Osteocyte (in vitro differentiated cells): Measurements from ENCODE around the gene SGMS2. TPM values are rescaled to one million over a fixed set of nuclear protein-coding genes. Genes with fewer than 3 reads are reported as not detected.

ENCODE experiments used
- DNase-seq: peaks from one replicate; pipeline ENCODE4 v3.0.0; 2021; ENCODE audit warnings: mixed read lengths; ENCODE audit not compliant: unreplicated experiment; ENCODE audit errors: extremely low spot score
- H3K27ac Mint-ChIP-seq: one replicate; pipeline ENCODE4 v1.8.0; 2021; ENCODE audit warnings: mild to moderate bottlenecking, mixed read lengths; ENCODE audit not compliant: unreplicated experiment
- H3K27me3 Mint-ChIP-seq: one replicate; pipeline ENCODE4 v1.8.0; 2021; ENCODE audit warnings: mixed read lengths; ENCODE audit not compliant: unreplicated experiment
- H3K36me3 Mint-ChIP-seq: one replicate; pipeline ENCODE4 v1.8.0; 2021; ENCODE audit warnings: mixed read lengths; ENCODE audit not compliant: unreplicated experiment
- H3K4me1 Mint-ChIP-seq: one replicate; pipeline ENCODE4 v1.8.0; 2021; ENCODE audit warnings: mixed read lengths; ENCODE audit not compliant: unreplicated experiment
- H3K4me3 Mint-ChIP-seq: one replicate; pipeline ENCODE4 v1.8.0; 2021; ENCODE audit warnings: mild to moderate bottlenecking, moderate library complexity, mixed read lengths; ENCODE audit not compliant: unreplicated experiment
- H3K9me3 Mint-ChIP-seq: one replicate; pipeline ENCODE4 v1.8.0; 2021; ENCODE audit warnings: mixed read lengths; ENCODE audit not compliant: unreplicated experiment
- total RNA-seq: library from RNA; stranded (reverse); gene quantifications from 2 replicates; pipeline ENCODE4 v1.2.1, GENCODE V29; 2021
- TF ChIP-seq, protein P1 (sequence below): fragments of 200-600 bp; sonication (generic); IDR thresholded peaks from 2 replicates; pipeline ENCODE4 v1.5.0; 2021; ENCODE audit warnings: antibody characterized with exemption, mild to moderate bottlenecking, moderate library complexity

The SGMS2 gene
- total RNA-seq, 1 donor from 2014 or later = 15.6 TPM

DNA sequence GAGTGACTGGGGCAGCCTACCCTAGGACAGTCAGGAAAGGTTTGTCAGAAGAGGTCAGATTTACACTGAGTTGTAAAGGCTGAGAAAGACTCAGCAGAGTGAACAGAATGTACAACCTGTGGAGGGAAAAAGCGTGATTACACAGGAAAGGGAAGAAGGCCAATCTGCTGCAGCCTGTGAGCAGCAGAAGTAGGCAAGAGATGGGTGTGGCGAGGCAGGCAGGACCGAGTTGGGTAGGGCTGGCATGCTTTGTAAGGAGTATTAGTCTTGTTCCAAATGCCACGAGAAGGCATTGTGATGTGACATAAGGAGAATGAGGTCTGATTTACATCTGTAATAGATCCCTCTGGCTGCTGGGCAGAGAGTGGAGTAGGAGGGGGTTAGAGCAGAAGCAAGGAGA is 12.6 kb downstream of the SGMS2 start:
- TF ChIP-seq, protein P1, sequence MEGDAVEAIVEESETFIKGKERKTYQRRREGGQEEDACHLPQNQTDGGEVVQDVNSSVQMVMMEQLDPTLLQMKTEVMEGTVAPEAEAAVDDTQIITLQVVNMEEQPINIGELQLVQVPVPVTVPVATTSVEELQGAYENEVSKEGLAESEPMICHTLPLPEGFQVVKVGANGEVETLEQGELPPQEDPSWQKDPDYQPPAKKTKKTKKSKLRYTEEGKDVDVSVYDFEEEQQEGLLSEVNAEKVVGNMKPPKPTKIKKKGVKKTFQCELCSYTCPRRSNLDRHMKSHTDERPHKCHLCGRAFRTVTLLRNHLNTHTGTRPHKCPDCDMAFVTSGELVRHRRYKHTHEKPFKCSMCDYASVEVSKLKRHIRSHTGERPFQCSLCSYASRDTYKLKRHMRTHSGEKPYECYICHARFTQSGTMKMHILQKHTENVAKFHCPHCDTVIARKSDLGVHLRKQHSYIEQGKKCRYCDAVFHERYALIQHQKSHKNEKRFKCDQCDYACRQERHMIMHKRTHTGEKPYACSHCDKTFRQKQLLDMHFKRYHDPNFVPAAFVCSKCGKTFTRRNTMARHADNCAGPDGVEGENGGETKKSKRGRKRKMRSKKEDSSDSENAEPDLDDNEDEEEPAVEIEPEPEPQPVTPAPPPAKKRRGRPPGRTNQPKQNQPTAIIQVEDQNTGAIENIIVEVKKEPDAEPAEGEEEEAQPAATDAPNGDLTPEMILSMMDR = no peak
- H3K27ac Mint-ChIP-seq = no peak overlapping the region
- no peaks in the 10 kb centered on the region for H3K4me1 Mint-ChIP-seq
- H3K36me3 Mint-ChIP-seq = peaks cover 3% of the 10 kb centered on the region
- DNase-seq = no peak
- peaks cover 3% of the 10 kb centered on the region for H3K9me3 Mint-ChIP-seq
- H3K4me3 Mint-ChIP-seq = no peak overlapping the region
- H3K27me3 Mint-ChIP-seq = no peaks in the 10 kb centered on the region

DNA sequence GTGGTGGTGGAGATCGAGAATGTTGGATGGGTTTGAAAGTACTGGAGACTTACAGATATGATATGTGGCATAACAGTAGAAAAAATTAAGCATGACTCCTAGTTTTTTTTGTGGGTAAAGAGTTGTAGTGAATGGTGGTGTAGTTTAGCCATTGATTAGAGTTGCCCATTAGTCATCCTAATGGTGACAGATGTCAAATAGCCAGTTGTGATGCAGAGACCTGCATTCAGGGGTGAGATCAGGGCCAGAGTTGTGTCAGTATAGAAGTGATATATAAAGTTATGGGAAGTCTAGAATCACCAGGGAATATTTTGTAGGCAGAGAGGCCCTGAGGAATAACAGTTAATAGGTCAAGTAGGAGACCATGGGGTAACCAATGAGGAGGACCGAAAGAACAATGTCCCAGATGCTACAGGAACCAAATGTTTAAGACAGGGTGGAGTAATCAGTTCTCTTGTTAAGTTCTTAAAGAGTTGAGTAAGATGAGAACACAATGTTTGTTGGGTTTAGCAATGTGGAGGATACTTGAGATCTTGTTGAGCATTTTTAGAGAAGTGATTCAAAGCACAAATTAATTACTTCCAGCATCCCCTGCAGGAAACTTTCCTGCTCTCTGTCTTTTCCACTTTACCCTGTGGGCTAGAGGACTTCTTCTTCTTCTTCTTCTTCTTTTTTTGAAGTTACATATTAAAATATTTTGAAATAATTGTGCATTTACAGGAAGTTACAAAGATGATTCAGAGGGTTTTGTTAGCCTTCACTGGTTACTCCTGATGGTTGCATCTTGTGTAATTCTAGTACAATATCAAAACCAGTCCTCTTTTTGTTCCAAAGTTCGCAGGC is 13.3 kb downstream of the SGMS2 start:
- DNase-seq = no peak
- TF ChIP-seq, protein P1 = no peak
- H3K9me3 Mint-ChIP-seq = peaks cover 3% of the 10 kb centered on the region
- peaks cover 3% of the 10 kb centered on the region for H3K36me3 Mint-ChIP-seq
- no peak overlapping the region for H3K4me3 Mint-ChIP-seq
- H3K27ac Mint-ChIP-seq = no peak overlapping the region
- no peaks in the 10 kb centered on the region for H3K27me3 Mint-ChIP-seq
- no peaks in the 10 kb centered on the region for H3K4me1 Mint-ChIP-seq

DNA sequence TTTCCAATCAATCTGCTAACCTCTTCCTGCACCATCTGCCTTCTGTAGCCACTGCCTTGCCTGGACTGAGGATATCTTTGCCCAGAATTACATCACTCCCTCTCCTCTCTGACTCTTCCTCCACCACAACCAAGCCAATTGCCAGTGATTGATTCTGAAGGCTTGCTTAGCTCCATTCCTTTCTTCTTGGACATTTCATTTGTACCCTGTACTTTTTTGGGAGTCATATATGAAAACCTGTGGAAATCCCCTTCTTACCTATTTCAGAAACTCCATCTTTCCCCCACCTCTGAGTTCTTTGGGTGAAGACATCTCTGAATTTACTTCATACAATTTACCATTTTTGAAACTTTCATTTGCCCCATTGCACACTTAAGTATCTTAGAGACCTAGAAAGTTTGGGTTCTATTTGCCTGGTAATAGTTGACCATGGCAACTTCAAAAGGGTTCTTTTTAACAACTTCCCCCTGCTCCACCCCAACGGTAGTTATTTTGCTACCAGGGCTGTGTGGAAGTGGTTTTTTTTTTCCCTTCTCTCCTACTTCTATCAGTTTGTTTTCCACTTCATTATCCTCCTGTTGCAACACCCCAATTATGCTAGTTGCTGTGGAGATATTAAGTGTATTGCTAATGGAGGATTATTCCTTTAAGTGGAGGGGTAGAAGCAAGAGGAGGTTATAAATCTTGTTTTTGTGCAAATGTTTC is 14.3 kb downstream of the SGMS2 start:
- Mint-ChIP-seq H3K4me1 (no peaks in the 10 kb centered on the region), H3K36me3 (no peaks in the 10 kb centered on the region), H3K27ac (no peak overlapping the region), H3K27me3 (no peaks in the 10 kb centered on the region), H3K9me3 (no peaks in the 10 kb centered on the region), H3K4me3 (no peak overlapping the region)
- no peak for DNase-seq
- TF ChIP-seq, protein P1 = no peak

DNA sequence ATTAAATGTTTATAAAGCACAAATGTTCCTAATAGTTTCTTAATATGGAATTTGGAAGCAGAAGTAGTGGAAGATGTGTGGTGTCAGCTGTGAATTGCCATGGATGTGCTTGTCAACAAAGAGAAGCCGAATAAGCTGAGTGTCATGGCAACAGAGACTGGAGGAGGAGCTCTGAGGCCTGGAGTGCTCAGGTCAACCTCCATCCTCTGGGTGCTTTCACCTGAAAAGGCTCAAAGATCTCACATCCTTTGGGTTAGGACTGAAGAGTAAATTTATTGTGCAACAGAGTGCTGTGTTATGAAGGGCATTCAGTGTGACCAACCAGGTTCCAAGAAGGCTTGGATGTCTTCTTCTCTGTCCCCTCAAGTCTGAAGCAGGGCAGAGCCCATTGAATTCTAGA is 18.7 kb downstream of the SGMS2 start:
- DNase-seq = no peak
- no peak overlapping the region for H3K27ac Mint-ChIP-seq
- no peak overlapping the region for H3K4me3 Mint-ChIP-seq
- peaks cover 6% of the 10 kb centered on the region for H3K9me3 Mint-ChIP-seq
- H3K27me3 Mint-ChIP-seq = no peaks in the 10 kb centered on the region
- H3K4me1 Mint-ChIP-seq = peaks cover 10% of the 10 kb centered on the region
- TF ChIP-seq, protein P1 = no peak
- H3K36me3 Mint-ChIP-seq = peaks cover 3% of the 10 kb centered on the region

DNA sequence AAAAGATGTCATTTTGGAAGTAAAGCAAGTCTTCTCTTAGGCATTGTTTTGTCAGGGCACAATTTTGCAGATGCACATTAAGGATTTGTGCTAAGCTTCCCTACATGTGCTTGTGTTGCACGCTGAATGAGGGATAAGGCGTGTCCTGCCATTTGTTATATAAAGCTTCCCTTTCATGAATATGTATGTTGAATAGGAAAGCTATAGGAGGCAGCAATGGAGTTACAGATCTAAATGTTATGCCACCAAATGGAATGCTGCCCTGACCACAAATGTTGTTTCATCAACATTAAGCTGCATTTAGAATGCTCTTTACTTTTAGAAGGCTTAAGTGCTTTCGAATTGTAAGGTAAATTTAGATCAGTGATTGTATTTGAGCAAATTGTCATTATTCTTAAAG is 20.9 kb downstream of the SGMS2 start:
- Mint-ChIP-seq H3K27me3 (no peaks in the 10 kb centered on the region), H3K9me3 (peaks cover 10% of the 10 kb centered on the region), H3K27ac (no peak overlapping the region), H3K4me3 (no peak overlapping the region), H3K36me3 (peaks cover 6% of the 10 kb centered on the region), H3K4me1 (peaks cover 10% of the 10 kb centered on the region)
- TF ChIP-seq, protein P1 = no peak
- no peak for DNase-seq
